Right renal pelvis (tissue), 4 donors: ENCODE measurements around the gene DPF1. TPM values are rescaled to one million over a fixed set of nuclear protein-coding genes. Genes with fewer than 3 reads are reported as not detected.
A peak's percentile ranks its signal among the peaks of the same experiment; 100 is the strongest.

Source experiments
- DNase-seq, 4 donors: peaks; one replicate each; pipeline ENCODE4 v3.0.0-alpha.2; 2013; ENCODE audit warnings: low read depth in 4 of 4, low spot score in 3 of 4, missing footprints in 1 of 4
- polyA plus RNA-seq, 4 donors: library from polyadenylated mRNA; unstranded; fragments of 120-200 nt; gene quantifications; one replicate each; pipeline ENCODE4 v1.2.1, GENCODE V29; 2013; ENCODE audit not compliant: insufficient read length in 4 of 4

Gene DPF1
- polyA plus RNA-seq, 4 donors, result 0.70 to 2.1 (median 1.5) TPM

DNA sequence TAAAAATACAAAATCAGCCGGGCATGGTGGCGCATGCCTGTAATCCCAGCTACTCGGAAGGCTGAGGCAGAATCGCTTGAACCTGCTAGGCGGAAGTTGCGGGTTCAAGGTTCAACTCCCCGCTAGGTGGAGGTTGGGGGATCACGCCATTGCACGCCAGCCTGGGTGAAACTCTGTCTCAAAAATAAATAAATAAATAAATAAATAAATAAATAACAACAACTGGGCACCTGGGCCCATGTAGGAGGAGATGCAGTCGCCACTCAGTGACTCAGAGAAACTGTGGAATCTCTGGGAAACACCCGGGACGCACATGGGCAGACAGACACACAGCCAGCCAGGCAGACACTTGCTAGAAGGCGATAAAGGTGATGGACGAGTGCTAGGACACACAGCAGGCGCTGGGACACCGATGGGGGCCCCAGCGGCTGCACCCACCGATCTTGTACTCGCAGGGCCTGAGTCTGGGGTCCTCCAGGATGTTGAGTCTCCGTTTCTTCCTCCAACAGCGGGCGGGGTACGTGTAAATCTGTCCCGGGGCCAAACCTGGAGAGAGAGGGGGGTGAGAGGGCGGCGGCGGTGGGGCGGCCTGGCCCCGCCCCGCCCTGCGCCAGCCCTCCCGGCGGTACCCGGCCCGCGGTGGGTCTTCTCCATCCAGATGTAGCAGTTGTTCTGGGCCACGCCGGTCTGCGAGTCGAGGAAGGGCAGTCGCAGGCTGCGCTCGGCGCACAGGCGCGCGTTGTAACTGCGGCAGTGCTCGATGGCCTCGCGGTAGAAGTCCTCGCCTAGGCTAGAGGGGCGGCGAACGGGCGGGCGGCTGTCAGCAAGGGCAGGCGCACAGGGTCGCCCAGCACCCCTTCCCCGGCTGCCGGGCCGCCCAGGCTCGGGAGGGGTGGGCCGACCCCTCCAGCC, 1.8 kb downstream of the DPF1 start:
- DNase-seq, result no peak

DNA sequence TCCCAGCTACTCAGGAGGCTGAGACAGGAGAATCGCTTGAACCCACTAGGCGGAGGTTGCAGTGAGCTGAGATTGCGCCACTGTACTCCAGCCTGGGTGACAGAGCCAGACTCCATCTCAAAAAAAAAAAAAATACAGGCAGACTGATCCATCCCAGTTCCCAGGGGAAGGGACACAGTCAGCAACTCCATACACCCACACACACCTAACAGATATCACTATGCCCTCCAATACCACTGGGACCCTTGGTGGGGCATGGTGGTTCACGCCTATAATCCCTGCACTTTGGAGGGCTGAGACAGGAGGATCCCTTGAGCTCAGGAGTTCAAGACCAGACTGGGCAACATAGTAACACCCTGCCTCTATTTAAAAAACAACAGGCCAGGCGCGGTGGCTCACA, 2.6 kb downstream of the DPF1 start:
- DNase-seq, result no peak

DNA sequence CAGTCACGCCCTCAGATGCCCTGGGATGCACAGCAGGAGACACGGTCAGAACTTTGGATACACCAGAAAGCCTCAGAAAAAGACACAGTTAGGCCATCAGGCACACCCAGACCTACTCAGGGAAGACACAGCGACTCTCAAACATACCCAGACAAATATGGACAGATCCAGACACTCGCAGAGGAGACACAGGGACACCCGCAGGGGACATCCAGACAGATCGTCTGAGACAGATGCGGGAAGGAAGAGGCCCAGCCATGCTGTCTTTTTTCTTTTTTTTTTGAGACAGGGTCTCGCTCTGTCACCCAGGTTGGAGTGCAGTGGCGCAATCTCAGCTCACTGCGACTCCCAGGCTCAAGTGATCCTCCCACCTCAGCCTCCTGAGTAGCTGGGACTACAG, 4.8 kb downstream of the DPF1 start:
- DNase-seq, result no peak

DNA sequence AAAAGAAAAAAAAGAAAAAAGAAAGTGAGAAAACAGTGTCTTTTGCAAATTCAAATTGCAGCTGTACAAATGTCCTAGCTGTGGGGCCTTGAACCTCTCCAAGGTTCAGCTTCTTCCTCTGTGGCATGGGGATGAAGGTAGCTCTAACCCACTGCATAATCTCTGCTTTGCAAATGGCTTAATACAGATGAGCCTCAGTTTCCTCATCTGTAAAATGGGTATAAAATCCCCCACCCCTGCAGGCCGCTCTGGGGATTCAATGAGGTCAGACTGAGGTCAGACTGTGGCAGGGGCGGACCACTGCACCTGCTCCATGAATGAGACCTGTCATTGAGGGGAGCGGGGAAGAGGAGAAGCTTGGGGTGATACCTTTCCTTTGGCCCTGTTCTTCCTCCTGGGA, 5.8 kb downstream of the DPF1 start:
- DNase-seq, result no peak

DNA sequence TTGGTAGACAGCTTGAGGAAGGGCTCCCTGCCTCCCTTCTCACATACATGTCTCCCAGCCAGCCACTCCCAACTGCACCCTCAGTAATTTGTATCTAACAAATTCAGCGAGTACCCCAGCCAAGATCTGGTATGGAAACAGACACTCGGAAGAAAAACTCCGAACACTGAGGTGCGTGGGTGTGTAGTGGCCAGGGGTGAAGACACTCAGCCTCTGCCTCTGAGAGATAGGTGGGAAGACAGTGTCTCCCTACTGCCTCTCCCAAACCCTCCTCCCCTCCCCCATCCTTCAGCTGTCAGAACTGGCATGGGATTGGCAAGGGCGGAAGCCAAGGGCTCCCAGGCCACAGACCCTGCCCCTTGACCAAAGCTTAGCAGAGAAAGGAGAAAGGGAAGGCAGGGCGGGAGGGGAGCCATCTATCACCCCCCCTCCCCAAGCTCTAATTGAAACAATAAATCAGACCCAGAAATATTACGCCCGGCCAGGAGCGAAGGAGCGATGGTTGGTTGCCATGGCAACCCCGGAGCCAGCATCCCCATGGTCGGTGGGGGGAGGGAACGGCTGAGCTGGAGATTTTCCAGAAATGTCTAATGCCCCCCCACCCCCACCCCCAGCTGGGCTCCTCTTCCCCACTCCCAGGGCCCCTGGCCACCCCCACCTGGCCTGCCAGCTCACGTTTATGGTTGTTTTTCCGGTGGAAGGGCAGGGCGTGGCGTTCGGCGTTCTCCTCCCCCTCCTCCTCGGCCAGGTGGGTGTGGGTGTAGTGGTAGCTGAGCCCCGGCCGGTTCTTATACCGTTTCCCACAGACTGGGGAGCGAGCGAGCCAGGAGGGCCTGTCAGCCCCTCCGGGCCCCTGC, 7.0 kb downstream of the DPF1 start:
- no peak for DNase-seq

DNA sequence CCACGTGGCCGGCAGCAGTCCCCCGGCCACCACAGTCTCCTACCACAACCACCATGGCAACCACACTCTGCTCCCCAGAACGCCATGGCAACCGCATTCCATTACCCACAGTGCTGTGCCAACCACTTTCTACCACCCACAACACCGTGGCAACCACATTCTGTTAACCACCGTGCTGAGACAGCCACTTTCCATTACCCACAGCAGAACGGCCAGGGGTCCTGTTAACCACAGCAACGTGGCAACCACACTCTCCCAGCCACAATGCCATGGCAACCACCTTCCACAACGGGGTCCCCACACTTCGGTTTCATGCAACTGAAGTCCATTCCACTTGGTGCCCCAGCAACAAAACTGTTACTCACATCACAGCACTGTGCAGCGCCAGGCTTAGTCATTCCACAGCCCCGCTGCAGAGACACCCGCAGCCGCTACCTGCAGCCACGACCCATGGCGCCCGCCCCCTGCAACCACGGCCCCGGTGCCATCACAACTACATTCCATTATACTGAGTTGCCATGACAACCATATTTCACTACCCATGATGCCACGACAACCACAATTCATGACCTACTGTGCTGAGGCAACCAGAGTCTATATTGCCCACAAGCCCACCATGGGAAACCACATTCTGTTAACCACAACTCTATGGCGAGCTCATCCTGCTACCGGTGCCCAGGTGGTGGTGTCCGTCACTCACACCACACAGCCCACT, 10.0 kb downstream of the DPF1 start:
- DNase-seq, result no peak

DNA sequence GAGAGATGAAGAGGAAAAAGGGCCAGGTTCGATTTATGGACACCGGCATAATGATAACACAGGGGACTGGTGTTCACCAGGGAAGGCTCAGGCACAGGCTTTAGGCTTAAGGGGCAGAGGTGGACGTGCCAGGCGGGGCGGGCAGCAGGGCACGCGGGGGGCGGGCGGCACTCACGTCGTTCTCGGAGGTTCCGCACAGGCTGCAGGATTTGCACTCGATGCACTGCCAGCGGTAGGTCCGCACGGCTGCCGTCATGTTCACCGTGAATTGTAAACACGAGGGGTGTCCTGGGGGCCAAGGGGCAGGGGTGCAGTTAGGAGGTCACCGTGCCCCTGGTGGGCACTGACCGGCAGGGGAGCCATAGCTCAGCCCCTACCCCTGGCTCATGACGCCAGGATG, 10.6 kb downstream of the DPF1 start:
- no peak for DNase-seq

DNA sequence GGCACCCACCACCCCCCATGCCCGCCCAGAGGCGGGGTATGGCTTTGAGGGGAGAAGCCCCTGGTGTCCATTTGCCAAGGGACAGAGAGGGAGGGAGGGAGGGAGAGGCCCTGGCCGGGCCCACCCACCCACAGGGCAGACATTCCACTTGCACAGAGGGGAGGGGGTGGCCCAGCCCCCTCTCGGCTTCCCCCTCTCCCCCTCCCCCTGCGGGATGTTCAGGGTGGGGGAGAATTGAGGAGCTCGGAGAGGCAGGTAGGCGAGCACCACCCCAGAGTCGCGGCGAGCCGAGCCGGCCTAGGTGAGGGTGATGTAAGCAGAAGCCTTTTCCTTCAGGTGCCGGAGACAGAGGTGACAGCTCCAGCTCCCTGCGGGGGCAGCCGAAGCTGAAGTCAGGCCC, 12.3 kb downstream of the DPF1 start:
- no peak for DNase-seq

DNA sequence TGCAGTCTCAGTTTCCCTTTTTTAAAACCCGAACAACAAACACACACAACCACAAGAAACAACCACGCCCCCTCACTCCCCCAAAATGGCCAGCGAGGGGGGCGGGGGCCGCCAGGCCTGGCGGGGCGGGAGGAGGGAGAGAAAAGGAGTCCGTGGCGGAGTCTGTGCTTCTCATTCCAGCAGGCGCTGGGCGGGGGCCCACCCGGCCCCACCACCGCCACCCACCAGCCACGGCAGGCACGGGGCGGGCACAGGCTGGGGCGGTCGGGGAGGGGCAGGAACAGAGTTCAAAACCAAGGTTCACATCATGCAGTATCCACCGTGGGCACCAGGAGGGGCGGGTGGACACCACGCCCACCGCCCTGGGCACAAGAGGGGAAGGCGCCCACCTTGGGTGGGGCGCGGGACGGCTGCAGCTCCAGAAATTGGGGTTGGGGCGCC, 12.9 kb downstream of the DPF1 start:
- no peak for DNase-seq

DNA sequence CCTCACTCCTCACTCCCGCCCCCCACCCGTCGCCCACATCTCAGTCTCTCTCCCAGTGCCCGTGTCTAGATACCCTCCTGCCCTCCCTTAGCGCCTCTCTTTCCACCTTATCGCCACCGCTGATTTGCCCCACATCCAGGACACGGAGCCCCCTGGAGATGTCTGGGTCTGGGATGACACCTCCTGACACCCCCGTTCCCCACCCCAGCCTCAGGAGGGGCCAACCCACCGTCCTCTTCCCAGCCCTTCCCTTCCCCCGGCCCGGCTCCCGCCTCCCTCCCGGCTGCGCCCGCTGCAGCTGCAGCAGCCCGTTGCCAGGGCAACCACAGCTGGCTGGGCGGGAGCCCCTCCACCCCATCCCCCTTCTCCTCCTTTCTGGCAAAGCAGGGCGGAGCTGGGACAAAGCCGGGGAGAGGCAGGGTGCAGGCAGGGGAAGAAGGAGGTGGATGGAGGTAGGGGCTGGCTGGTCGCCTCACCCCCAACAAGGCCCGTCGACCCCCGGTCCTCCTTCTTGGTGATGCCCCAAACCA, 13.5 kb downstream of the DPF1 start:
- DNase-seq, result peak in 3 of 4 donors; percentile 74 to 75 (median 74)

DNA sequence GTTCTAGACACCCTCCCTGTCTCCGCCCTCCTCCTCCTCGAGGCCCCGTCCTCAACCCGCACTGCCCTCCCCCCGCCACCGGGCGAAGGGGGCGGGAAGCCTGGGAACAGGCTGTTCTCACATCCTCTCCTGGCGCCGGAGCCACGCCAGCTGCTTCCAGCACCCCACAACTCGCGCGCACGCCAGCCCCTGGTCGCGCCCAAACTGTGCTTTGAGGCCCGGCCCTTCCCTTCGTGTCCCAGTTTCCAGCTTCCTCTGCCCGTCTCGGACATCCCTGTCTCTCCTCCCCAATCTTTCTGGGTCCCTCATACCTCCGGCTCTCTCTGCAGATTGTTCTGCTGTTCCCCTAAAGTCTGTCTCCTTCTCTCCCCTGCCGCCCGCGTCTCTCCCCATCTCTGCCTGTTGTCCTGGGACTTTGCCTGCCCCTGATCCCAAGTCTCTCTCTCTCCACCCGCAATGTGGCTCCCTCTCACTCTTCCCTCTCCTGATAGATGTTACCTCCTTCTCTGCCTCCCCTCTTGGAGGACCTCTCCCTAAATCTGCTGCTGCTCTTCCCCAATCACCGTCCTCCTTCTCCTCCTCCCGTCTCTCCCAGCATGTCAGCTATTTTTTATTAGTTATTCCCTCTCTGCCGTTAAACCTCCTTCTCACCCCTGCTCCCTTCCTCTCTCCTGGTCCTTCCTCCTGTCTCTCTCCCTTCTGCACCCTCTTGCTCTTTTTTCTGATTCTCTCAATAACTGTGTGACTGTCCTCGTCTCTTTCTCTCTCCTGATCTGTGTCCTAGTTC, 14.2 kb downstream of the DPF1 start:
- peak in 1 of 4 donors; percentile 63 for DNase-seq

DNA sequence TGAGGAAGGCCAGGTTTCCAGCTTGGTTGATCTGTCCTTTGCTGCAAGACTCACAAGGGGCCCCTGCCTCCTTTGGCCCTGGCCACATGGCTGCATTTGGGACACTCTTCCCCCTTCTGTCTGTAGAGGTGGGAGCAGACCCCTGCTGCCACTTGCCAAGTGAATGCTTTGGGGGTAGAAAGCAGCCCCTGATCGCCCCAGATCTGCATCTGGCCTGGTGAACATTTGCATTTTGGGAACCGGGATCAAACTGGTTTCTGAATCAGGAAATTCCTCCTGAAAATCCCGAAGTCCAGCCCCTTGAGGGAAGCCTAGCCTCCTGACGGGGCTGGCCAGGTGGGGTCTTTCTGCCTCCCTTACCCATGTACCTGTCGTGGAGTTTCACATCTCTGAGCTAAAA, 14.9 kb downstream of the DPF1 start:
- no peak for DNase-seq

DNA sequence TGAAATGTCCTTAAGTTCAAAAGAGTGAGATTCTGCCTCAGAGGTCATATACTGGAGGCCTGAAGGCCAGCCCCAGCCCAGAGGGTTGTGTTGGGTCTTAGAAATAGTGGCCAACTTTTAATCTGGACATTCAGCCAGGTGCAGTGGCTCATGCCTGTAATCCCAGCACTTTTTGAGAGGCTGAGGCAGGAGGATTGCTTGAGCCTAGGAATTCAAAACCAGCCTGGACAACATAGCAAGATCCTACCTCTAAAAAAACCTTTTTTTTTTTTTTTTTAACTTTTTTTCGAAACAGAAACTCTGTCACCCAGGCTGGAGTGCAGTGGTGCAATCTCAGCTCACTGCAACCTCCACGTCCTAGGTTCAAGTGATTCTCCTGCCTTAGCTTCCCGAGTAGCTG, 15.5 kb downstream of the DPF1 start:
- DNase-seq, result no peak

DNA sequence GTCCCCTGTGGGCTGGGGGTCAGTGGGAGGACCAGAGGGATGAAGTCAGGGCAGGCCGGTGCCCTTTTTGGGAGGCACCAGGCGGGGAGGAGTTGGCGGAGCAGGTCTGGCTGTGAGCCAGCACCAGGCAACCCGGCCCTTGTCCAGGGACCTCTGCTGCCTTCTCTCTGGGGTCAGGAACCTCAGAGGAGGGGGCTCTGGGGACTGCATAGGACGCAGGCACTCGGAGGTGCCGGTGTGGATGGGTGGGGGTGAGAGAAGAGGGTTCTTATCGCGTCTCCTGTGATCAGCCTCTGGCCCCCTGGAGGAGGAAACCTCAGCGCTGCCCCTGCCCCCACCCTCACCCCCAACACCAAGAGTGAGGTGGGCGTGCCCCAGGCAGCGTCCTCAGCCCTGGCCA, 16.5 kb downstream of the DPF1 start:
- no peak for DNase-seq

DNA sequence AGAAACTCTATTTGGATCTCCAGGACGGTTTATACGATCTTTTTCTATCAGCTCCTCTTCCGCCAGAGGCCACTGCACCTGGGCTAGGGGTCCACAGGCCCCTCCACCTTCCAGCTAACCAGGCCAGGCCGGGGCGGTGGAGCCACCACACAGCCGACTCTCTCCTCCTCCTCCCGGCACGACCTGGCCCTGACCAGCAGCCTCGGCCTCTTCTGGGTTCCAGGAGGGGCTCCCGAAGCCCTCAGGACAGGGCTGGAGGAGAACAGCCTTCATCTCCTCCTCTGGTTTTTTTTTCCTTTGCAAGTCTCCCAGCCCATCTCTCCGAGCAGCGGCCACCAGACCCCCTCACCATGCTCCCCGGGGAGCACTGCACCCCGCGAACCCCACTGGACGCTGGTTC, 17.1 kb downstream of the DPF1 start:
- no peak for DNase-seq

DNA sequence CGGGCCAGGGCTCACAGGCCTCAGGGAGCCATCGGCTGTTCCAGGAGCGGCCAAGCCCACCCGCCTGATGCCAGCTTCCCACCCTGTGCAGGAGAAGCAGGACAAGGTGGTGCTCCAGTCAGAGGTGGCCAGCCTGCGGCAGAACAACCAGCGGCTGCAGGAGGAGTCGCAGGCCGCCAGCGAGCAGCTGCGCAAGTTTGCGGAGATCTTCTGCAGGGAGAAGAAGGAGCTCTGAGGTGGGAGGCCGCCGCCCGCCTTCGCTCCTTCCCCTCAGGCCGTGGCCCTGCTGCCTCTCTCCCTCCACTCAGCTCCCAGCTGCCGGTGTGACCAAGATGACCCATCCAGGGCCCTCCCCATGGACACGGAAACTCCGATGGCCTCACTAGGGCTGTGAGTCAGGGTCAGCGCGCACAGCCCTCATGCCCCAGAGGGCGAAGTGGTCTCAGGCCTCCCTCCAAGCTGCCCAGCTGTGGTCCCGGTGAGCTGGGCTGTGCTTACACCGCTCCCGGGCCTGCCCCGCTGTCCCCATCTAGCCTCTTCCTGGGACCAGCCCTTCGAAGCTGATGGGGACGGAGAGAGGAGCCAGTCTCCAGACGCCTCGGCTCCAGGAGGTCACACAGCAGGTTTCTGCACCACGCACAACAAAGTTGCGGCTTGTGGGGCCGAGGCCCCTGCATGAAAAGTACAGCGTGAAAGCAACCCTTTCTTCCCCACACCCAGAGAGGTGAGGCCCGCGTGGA, 17.8 kb downstream of the DPF1 start:
- no peak for DNase-seq

DNA sequence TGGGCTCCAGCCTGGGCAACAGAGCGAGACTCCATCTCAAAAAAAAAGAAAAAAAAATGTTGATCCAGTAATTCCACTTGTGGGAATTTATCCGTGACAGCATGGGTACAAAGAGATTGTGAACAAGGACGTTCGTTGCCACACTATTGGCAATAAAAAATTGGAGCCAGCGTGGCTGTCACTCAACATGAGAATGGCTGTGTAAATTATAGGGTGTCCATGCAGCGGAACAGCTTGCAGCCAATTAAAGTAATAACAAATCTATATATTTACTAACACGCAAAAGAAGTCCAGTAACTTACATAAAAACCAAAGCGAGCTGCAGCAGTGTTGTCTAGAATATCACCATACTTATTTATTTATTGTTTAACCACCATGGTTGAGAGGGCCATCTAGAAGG, 19.3 kb downstream of the DPF1 start:
- no peak for DNase-seq

DNA sequence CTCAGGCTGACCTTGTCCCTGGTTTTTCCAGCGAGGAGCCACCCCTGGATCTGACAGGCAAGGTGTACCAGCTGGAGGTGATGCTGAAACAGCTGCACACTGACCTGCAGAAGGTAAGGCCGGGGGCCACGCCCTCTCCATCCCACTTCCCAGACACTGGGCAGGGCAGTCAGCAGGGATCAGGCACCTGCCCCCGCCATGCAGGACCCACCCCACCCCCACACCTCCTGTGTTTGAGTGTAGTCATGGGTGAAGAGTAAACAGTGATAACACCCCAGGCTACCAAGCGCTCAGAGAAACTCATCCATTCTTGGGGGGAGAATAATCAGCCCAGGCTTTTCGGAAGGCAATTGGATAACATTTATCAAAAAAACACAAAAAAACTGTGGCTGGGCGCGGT, 19.9 kb downstream of the DPF1 start:
- DNase-seq, result no peak

DNA sequence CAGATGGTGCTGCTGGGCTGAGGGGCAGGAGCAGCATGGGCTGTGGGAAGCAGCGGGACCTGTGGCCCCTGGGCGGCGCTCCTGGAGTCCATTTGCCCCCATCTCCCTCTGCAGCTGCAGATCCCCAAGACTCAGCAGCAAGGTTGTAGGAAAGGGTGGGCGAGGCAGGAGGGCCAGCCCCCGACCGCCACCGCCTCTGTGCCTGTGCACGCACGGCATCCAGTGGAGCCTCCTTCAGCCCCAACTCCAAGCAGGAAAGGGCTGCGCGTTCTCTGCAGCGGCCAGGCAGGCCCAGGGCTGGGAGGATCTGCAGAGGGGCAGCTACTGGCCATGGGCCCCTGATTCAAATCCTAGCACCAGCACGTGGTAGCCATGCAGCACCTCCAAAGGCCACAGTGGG, 20.8 kb downstream of the DPF1 start:
- DNase-seq, result no peak
